ENCODE results near the gene SYNJ2. TPM values are rescaled to one million over a fixed set of nuclear protein-coding genes. Genes with fewer than 3 reads are reported as not detected.

The SYNJ2 gene
- total RNA-seq, 1 donor from 2014 or later = 22.5 TPM

DNA sequence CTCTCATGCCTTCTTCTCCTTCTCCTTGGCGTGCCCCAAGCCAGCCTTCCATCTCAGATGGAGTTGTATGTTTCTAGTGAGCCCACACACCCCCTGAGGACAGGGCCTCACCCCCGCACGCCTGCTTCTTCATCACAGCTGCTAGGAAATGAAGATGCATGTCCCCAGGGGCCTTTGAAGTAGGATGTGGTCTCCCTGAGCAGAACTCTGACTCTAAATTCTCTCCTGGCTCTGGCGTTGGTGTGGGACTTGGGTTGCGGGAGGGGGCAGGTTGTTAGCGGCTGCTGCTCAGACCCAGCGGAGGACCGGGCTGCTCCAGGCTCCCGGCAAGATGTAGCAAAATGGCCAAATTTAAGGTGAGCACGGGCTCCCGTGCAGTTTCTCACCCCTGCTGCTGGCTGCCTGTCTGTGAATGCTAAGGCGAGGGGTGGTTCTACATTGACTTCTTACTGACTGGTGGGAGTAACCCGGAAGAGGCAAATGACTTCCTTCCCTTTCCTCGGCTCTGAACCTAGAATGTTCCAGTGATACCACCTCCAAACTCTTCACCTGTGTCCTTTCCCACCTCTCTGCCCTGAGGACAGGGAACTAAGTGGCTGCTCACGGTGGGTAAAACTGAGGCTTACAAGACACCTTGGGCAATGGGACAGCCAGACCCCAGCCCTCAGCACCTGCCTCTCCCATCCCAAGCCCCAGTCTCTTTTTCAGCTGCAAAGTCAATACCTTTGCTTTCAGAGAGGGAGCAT lies 8.8 kb downstream of the SYNJ2 start:
- peak; percentile 37 for DNase-seq (ENCODE audit: low spot score)
- intact Hi-C loops (cut with DNase I) = no loop called here
- peak; percentile 7 for ATAC-seq

DNA sequence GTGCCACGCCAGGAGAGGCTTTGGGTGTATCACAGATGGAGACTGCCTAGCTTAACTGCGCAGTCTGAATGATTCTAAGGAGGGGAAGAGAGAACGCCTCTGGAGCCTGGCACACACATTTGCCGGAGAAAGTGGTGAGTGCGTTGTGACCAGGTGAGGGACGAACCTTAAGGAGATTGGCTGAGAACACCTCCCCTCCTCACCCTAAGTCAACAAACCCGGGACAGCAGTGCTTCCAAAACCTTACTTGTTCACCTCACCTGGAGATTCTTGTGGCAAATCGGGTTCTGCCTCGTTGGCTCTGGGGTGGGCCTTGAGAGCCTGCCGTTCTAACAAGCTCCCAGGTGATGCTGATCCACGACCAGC lies 9.4 kb downstream of the SYNJ2 start:
- DNase-seq (ENCODE audit: low spot score) (peak; percentile 42), ATAC-seq (no peak)
- intact Hi-C loops (cut with DNase I) = no loop called here

DNA sequence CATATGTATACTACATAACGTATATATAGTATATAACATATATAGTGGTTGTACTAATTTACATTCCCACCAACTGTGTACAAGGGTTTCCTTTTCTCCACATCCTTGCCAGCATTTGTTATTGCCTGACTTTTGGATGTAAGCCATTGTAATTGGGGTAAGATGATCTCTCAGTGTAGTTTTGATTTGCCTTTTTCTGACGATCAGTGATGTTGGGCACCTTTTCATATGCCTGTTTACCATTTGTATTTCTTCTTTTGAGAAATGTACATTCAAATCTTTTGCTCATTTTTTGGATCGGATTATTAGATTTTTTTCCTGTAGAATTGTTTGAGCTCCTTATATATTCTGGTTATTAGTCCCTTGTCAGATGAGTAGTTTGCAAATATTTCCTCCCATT lies 11.4 kb downstream of the SYNJ2 start:
- DNase-seq (ENCODE audit: low spot score) (no peak), ATAC-seq (no peak)
- intact Hi-C loops (cut with DNase I) = no loop called here

DNA sequence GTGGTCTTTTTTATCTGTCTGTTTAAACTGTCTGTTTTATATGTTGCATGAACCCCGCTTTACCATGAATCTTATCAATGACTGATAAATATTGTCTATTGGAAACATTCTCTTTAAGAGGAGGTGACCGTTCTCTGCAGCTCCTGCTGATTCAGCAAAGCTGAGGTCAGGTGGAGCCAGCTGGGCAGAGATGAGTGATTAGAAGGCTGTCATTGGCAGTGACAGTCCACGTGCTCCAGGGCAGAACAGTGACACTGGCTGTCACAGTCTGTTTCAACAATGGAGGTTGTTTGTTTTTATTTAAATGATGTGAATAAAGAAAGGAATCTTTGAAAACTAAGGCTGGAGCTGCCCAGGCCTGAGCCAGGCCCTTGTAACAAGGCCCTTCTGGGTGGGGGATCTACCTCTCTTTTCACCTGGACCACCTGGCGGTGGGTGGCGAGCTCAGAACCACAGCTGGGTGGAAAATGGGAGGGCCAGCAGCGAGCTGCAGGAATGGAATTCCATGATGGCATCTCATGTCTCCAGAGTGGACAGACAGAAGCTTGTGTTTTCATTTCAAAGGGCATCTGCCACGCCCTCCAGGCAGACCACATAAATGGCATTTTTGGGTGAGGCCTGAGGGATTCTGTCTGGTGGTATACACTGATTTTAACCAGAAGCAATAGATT lies 12.6 kb downstream of the SYNJ2 start:
- DNase-seq (ENCODE audit: low spot score) (peak; percentile 33), ATAC-seq (no peak)
- intact Hi-C loops (cut with DNase I) = no loop called here

DNA sequence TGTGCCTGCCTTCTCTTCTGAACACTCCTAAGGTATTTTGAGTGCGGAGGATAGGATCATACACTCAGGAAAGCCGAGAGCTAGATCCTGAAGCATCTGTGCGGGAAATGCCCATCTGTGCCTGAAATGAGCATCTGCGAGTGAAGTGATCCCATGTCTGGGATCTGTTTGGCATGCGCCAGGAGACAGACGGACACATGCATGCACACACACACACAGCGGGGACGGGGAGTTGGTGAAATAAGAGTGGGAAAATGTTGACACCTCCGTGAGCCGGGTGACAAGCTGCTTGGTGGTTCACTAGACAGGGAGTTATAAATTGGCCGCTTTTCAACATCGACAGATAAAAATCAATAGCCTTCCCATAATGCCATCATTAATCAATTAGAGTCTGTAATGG lies 13.8 kb downstream of the SYNJ2 start:
- no peak for ATAC-seq
- intact Hi-C loops (cut with DNase I) = no loop called here
- peak; percentile 21 for DNase-seq (ENCODE audit: low spot score)

DNA sequence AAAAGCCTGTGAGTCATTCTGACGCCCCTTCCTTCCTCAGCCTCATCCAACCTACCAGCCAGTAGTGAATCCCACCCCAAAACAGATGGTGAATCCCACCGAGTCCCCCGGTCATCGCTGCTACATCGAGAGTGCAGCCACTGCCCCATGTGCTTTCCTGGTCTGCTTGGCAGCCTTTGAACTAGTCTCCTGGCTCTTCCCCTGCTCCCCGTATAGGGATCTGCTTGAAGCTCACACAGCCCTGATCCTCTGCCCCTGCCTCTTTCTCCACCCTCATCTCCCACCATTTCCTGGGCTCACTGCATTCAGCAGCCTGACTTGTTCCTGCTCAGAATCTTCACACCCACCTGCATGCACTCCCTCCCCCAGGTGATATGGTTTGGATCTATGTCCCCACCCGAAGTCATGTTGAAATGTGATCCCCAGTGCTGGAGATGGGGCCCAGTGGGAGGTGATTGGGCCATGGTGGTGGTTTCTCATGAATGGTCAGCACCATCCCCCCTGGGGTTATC lies 14.6 kb downstream of the SYNJ2 start:
- DNase-seq (ENCODE audit: low spot score) = no peak
- no peak for ATAC-seq
- intact Hi-C loops (cut with DNase I) = no loop called here

DNA sequence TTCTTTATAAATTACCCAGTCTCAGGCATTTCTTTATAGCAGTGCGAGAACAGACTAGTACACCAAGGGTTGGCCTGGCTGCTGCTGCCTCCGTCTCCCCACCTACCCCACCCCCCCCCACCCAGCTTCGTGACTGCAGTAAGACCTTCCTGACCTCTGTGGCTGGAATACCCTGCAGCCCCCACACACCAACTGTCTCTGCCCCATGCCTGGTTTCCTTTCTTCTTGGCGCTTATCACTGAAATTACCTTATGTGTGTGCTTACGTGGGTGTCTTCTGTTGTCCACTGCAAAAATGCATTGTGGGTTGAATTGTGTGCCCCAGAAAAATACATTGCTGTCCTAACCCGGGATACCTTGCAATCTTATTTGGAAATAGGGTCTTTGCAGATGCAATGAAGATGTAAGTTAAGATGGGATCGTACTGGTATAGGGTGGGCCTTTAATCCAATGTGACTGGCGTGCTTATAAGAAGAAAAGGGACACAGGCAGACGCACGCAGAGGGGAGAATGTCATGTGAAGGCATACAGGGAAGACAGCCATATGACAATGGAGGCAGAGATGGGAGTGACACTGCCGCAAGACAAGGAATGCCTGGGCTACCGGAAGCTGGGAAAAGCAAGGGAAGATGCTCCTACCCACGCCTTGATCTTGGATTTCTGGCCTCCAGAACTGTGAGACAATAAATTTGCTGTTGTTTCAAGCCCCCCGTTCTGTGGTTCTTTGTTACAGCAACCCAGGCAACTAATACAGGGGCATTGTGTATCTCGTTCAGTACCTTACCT lies 15.4 kb downstream of the SYNJ2 start:
- ATAC-seq (no peak), DNase-seq (ENCODE audit: low spot score) (no peak)
- intact Hi-C loops (cut with DNase I) = no loop called here

DNA sequence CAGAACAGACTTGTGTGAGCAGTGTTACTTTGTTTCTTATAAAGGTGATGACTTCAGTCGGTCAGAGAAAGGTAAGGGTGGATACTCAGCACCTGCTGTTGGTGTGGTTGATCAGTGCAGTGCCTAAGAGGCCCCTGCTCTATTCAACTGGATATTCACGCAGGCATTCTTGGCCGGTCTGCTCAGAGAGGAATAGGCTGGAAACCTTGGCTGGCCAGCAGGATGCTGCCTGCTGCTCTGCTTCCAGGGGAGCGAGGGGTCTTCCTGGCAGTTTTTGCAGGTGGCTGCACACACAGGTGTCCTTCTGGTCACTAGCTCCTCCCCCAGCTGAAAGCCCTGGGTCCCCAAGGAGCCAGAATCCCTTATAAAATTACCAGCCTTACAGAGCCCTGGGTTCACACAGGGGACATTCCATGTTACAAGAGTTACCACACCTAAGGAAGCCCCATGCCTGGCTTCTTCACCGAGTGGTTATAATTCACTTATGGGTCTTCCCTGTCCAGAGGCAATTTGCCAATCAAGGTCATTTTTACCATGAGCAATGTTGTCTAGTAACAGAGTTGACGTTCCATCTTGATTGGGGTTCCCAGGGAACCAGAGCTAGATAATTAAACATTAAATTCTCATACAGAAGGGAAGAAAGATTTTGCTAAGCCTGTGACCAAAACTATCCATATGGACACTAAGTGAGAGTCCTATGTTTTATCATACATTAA lies 16.4 kb downstream of the SYNJ2 start:
- DNase-seq (ENCODE audit: low spot score) (no peak), ATAC-seq (no peak)
- intact Hi-C loops (cut with DNase I) = no loop called here

DNA sequence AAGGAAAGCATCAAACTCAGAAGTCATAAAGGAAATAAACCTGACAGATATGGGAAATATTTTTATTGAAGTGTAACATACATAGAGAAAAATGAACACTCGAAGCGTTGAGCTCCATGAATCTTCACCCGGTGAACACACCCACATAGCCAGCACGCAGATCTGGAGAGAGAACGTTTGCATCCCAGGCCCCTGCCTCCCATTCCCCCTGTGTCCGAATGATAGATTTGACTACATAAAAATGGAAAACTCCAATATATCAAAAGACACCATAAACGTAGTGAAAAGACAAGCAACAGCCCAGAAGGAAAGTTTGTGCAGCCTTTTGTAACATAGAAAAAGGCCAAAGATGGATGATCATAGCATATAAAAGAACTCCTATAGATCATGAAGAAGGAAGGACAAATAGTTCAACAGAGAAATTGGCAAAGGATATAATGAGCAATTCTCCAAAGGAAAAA lies 17.1 kb downstream of the SYNJ2 start:
- ATAC-seq (no peak), DNase-seq (ENCODE audit: low spot score) (no peak)
- intact Hi-C loops (cut with DNase I) = no loop called here

DNA sequence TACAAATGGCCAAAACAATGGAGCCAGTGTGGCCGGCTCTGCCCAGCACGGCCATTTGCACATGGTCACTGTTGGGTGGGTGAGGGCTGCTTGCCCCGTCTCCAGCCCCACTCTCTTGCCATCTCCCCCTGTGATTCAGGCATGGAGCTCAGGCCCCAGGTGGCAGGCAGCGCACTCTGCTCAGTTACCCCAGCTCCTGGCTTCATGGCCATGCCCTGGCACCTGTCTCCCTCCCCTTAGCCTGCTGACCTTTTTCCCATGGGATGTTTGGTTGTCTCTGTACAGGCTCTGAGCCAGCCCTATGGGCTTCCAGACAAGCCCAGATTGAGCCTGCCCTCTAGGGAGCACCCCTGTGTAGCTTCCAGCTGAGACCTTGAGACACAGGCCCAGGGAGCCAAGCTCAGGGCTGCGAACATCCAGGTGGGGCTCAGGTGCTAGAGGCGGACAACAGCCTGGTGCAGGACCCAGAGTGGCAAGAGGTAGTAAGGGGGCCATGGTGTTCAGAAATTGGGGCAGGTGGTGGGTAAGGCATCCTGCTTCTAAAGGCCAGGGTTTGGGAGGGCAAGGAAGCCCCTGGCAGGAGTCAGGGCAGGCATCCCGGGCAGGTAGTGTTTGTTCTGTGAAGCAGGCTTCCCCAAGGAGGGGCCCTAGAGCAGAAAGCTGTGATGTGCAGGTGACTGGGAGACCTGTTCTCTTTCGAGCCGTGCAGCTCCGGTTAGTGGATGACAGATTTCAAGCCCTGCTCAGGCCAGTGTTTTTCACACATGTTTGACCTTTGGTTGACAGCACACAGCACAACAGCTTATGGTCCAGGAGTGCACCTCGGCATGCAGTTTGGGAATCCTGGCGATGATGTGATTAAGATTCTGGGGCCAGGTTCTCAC lies 17.7 kb downstream of the SYNJ2 start:
- intact Hi-C loops (cut with DNase I) = no loop called here
- no peak for ATAC-seq

DNA sequence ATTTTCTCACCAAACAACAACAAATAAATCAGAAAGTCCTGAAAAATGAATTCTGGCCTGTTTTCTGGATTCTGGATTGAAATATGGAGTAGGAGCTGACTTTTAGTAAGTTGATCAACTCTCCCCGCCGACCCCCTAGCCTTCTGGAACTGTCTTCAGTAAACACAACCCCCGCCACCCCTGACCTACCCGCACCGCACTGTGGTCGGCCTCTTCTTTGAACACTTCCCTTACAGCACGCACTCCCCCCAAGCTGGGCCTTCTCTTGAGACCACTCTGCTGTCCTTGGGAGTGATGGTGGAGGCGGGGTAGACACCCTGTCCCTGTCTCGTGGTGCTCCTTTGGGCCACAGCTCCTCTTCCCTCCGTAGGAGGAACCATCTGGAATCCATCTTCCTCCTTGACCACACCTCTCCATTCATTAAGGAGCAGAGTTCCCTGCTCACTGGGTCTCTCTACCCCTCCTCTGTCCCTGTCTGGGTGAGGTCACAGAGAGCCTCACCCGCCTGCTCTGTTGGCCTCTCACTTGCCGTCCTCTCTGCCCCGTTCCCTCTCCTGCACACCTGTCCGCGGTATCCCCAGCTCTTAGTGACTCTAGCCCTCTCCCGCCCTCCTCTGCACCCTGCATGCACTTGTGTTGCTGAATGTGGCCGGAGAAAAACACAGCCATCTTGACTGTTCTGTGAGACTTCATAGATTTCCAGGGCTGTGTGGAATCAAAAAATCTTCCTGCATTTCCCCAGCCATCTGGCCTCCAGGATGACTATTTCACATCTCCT lies 19.1 kb downstream of the SYNJ2 start:
- intact Hi-C loops (cut with DNase I) = no loop called here
- ATAC-seq (peak; percentile 3), DNase-seq (ENCODE audit: low spot score) (no peak)

More for the DNA sequence above, 17.7 kb downstream of the SYNJ2 start:
- DNase-seq (ENCODE audit: low spot score) = no peak

DNA sequence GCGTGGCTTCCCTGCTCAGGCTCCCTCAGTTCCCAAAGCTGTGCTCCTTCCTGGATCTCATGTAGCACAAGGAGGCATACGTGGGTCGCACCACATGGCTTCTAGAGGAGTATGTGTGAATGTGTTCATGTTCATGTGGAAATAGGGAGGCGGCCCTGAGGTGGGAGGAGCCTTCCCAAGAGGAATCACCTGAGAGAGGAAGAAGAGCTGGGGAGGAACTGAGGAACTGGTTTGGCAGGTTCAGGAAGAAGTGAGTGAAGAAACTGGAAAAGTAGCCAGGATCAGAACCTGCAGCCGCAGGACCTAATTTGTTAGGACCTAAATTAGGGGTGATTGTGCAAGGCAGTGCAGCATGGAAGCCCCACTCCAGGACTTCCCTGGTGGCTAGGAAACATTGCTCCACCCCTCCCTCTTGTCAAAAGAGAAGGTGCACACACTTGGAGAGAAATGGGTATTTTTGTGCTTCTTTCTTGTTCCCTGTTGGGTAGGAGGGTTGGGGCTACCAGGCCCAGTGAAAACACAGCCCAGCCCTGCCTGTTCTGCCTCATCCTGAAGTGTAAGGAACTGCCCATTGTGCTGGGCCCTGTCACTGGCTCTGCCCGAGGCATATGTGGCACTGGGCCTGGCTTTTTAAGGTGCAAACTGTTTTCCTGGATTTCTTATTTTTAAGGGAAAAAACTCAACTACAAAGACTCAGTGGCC lies 20.7 kb downstream of the SYNJ2 start:
- peak; percentile 4 for ATAC-seq
- intact Hi-C loops (cut with DNase I) = no loop called here
- DNase-seq (ENCODE audit: low spot score) = no peak

DNA sequence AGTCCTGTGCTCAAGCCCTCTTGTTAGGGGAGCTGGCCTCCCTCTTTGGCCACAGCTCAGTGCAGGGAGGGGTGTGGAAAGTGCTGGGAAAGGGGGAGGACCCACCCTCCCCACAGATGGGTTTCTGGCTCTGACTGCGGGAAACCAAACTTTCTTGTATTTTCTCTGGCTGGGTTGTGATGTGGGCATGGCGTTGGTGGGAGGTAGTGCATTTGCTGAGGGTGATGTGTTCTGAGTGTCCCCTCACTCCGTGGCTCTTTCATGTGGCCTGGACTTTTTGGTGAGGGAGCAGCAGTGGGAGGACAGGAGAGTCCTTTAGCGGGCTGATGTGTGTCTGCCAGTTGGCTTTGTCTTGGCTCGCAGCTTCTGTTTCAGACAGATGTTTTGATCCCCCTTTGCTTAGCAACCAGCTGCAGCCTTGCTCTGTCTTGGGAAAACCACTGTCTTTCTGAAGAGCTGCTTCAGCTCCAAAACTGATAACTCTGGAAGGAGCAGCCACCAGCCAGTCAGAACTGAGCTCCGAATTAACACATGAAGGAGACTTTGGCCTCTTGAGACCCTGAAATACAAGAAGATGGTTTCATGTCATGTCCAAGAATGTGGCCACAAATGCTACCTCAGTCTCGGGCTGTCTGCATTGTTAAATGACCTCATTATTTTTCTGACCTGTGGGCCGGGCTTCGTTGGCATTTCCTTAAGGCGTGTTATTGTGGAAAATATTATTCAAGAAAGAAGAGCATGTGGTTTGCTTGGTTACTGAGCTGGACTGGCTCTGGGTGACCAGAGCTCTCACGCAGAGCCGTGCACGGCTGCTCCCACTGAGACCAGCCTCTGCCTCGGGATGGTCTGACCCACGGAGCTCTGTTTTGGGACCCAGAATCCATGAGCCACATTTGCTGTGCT lies 21.5 kb downstream of the SYNJ2 start:
- ATAC-seq (peak; percentile 88), DNase-seq (ENCODE audit: low spot score) (no peak)
- intact Hi-C loops (cut with DNase I) = no loop called here

DNA sequence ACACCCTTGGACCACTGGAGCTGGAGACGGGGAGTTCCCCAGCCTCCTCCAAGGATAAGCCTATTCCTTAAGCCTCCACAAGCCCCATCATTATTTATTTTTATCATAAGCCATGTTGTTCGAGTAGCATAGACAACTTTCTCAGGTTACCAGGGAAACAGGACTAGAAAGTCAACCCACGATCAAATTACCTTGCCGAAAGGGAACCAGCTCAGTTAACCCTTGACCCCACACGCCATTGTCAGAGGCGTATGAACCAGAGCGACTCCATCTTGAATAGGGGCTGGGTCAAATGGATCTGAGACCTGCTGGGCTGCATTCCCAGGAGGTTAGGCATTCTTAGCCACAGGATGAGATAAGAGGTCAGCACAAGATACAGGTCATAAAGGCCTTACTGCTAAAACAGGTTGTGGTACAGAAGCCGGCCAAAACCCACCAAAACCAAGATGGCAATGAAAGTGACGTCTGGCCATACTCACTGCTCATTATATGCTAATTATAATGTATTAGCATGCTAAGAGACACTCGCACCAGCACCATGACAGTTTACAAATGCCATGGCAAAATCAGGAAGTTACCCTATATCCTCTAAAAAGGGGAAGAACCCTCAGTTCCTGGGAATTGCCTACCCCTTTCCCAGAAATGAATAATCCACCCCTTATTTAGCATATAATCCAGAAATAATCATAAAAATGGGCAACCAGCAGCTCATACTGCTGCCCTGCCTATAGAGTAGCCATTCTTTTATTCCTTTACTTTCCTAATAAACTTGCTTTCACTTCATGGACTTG lies 22.4 kb downstream of the SYNJ2 start:
- no peak for DNase-seq (ENCODE audit: low spot score)
- intact Hi-C loops (cut with DNase I) = no loop called here
- no peak for ATAC-seq

DNA sequence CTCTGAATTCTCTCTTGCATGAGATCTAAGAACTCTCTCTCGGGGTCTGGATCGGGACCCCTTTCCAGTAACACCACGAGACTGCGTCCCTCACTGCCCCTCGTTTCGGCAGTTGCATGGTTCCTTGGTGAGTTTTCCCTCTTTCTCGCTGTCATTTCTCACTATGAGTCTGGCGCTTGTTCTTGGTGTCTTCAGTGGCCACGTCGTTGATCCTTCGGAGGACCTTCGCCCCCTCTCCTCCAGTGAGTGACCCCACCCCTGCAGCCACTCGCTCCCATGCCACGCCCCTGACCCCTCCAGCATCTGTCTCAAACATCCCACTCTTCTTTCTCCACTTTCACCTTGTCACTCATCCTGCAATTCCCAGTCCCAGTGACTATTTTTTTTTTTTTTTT lies 23.0 kb downstream of the SYNJ2 start:
- ATAC-seq = no peak
- no peak for DNase-seq (ENCODE audit: low spot score)
- intact Hi-C loops (cut with DNase I) = no loop called here

Data from sciatic nerve (tissue), 2 donors.